ENCODE measurements around the gene NCBP3.

Gene NCBP3

DNA sequence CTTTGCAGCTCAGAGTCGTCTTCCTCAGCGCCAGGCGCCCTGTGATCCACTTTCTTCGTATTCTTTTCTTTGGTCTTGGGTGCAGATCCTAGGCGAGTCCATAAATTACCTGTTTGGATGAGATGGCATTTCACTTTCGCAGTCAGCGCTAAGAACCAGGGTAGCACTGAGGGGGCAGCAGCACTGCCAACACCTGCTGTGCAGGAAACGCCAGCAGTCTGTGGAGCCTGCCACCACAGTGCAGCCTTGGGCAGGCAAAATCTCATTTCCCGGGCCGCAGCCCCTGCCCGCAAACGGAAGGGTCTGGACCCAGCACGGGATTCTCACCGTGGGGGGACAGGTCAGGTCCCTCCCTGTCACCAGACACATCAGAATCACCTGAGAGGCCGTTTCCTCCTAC is 32.9 kb downstream of the NCBP3 start:
- Histone ChIP-seq H3K4me3 (ENCODE audit: low read depth, low read length) (no peak overlapping the region), H3K27ac (ENCODE audit: extremely low read depth, low read depth, low read length) (no peak overlapping the region), H3K9me3 (ENCODE audit: control insufficient read depth, insufficient read depth, low read depth, low read length) (no peaks in the 10 kb centered on the region), H3K36me3 (ENCODE audit: control insufficient read depth in 2 of 2, insufficient read depth in 1 of 2, low read length in 2 of 2) (peaks cover 65 to 93% of the 10 kb centered on the region in 2 experiments), H3K4me1 (ENCODE audit: control insufficient read depth, insufficient read depth, low read length) (no peaks in the 10 kb centered on the region)
- ChIA-PET POLR2A (interaction anchor here (0.6 kb wide), 1 partner anchor 74 kb away, joined by 5 read pairs; no protein-coding TSS in a partner anchor), CTCF (interaction anchor here (1.2 to 4.0 kb wide), 2 partner anchors 33 to 76 kb away, joined by 3 to 20 read pairs; partner anchors contain the start of gene NCBP3)
- no peak for TF ChIP-seq ZNF624 (tag by site-specific recombination; IDR thresholded peaks at IDR 0.05)
- no peak for TF ChIP-seq ZEB2 (tag by site-specific recombination; IDR thresholded peaks at IDR 0.05)
- TF ChIP-seq ZSCAN16 (tag by site-specific recombination; IDR thresholded peaks at IDR 0.05), result no peak
- TF ChIP-seq ZNF514 (tag by site-specific recombination; IDR thresholded peaks at IDR 0.05), result no peak

DNA sequence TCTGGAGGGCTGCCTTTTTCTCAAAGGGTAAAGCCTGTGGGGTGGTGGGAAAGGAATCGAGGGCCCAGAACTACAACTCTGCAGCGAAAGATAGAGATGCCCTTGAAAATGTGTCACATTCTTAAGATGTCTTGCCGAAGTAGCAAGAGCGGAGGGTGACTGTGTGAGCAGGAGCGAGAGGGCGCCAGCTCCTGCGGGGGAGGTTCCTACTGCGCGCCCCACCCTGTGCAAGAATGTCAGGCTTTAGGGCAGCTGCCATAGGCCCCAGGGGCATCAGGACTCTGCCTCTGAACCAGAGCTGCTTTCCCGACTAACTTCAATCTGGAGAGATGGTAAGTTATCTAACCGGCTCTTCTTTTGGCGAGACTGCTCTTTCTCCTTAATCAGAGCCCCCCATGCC is 33.3 kb downstream of the NCBP3 start:
- no peak overlapping the region for H3K27ac ChIP-seq (ENCODE audit: extremely low read depth, low read depth, low read length)
- CTCF ChIA-PET, result interaction anchor here (0.9 to 4.0 kb wide), 4 partner anchors 12 to 79 kb away, joined by 3 to 20 read pairs (median 4); partner anchors contain the start of gene NCBP3
- POLR2A ChIA-PET, result interaction anchor here (0.6 to 1.2 kb wide), 2 partner anchors 31 to 74 kb away, joined by 3 to 5 read pairs; no protein-coding TSS in a partner anchor
- no peak overlapping the region for H3K4me3 ChIP-seq (ENCODE audit: low read depth, low read length)
- TF ChIP-seq SP3 (tag by site-specific recombination; IDR thresholded peaks at IDR 0.05), result no peak
- no peak for TF ChIP-seq ZBTB20 (tag by site-specific recombination; IDR thresholded peaks at IDR 0.05)
- TF ChIP-seq, protein P1, sequence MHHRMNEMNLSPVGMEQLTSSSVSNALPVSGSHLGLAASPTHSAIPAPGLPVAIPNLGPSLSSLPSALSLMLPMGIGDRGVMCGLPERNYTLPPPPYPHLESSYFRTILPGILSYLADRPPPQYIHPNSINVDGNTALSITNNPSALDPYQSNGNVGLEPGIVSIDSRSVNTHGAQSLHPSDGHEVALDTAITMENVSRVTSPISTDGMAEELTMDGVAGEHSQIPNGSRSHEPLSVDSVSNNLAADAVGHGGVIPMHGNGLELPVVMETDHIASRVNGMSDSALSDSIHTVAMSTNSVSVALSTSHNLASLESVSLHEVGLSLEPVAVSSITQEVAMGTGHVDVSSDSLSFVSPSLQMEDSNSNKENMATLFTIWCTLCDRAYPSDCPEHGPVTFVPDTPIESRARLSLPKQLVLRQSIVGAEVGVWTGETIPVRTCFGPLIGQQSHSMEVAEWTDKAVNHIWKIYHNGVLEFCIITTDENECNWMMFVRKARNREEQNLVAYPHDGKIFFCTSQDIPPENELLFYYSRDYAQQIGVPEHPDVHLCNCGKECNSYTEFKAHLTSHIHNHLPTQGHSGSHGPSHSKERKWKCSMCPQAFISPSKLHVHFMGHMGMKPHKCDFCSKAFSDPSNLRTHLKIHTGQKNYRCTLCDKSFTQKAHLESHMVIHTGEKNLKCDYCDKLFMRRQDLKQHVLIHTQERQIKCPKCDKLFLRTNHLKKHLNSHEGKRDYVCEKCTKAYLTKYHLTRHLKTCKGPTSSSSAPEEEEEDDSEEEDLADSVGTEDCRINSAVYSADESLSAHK (tag by site-specific recombination; IDR thresholded peaks at IDR 0.05), result no peak
- H3K9me3 ChIP-seq (ENCODE audit: control insufficient read depth, insufficient read depth, low read depth, low read length), result no peaks in the 10 kb centered on the region
- peaks cover 63 to 93% of the 10 kb centered on the region in 2 experiments for H3K36me3 ChIP-seq (ENCODE audit: control insufficient read depth in 2 of 2, insufficient read depth in 1 of 2, low read length in 2 of 2)
- no peaks in the 10 kb centered on the region for H3K4me1 ChIP-seq (ENCODE audit: control insufficient read depth, insufficient read depth, low read length)

DNA sequence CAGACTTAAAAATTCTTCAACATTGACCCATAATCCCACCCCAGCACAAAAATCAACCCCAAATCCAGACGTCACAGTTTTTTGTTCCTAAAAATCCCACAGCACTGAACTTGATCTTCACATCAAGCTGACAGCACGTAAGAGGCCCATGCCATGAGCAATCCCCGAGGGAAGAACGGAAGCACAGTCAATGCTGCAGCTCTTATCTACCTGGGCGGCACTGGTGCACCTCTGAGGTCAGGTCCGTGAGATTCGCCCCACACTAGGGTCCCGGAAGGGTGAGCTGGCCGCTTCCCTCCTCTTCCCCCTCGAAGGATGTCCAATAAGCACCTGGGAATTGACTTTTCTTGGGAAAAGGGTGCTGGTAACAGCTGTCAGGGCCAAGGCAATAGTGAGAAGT is 33.8 kb downstream of the NCBP3 start:
- Histone ChIP-seq H3K36me3 (ENCODE audit: control insufficient read depth in 2 of 2, insufficient read depth in 1 of 2, low read length in 2 of 2) (peaks cover 62 to 96% of the 10 kb centered on the region in 2 experiments), H3K27ac (ENCODE audit: extremely low read depth, low read depth, low read length) (no peak overlapping the region), H3K4me1 (ENCODE audit: control insufficient read depth, insufficient read depth, low read length) (no peaks in the 10 kb centered on the region), H3K9me3 (ENCODE audit: control insufficient read depth, insufficient read depth, low read depth, low read length) (no peaks in the 10 kb centered on the region), H3K4me3 (ENCODE audit: low read depth, low read length) (no peak overlapping the region)
- ChIA-PET POLR2A (interaction anchor here (1.2 kb wide), 1 partner anchor 32 kb away, joined by 3 read pairs; no protein-coding TSS in a partner anchor), CTCF (interaction anchor here (0.6 to 4.0 kb wide), 7 partner anchors 13 to 78 kb away, joined by 3 to 20 read pairs (median 4); partner anchors contain the start of gene NCBP3)
- TF ChIP-seq ZNF423 (tag by site-specific recombination; IDR thresholded peaks at IDR 0.05), result no peak

DNA sequence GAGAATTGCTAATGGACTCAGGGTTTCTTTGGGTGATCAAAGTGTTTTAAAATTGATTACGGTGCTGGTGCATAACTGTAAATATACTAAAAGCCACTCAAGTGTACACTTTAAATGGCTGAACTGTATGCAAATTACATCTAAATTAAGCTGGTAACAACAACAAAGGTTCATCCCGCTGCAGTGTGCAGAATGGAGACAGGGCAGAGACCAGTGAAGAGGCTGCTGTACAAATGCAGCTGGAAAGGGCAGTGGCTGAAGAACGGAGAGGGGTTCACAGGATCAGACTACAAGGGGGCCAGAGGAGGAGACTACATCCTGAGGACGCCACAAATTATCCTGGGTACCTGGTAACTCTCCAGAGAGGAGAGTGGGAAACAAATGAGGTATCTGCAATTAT is 36.0 kb downstream of the NCBP3 start:
- Histone ChIP-seq H3K4me1 (ENCODE audit: control insufficient read depth, insufficient read depth, low read length) (no peaks in the 10 kb centered on the region), H3K4me3 (ENCODE audit: low read depth, low read length) (no peak overlapping the region), H3K36me3 (ENCODE audit: control insufficient read depth in 2 of 2, insufficient read depth in 1 of 2, low read length in 2 of 2) (peaks cover 54 to 89% of the 10 kb centered on the region in 2 experiments), H3K27ac (ENCODE audit: extremely low read depth, low read depth, low read length) (no peak overlapping the region), H3K9me3 (ENCODE audit: control insufficient read depth, insufficient read depth, low read depth, low read length) (no peaks in the 10 kb centered on the region)
- POLR2A ChIA-PET, result interaction anchor here (0.5 kb wide), 1 partner anchor 13 kb away, joined by 3 read pairs; no protein-coding TSS in a partner anchor
- CTCF ChIA-PET, result interaction anchor here (0.6 to 4.0 kb wide), 5 partner anchors 12 to 1318 kb away, joined by 3 to 20 read pairs (median 4); no protein-coding TSS in a partner anchor
- TF ChIP-seq ZNF585B (tag by site-specific recombination; IDR thresholded peaks at IDR 0.05) (no peak), ZSCAN16 (tag by site-specific recombination; IDR thresholded peaks at IDR 0.05) (no peak)

DNA sequence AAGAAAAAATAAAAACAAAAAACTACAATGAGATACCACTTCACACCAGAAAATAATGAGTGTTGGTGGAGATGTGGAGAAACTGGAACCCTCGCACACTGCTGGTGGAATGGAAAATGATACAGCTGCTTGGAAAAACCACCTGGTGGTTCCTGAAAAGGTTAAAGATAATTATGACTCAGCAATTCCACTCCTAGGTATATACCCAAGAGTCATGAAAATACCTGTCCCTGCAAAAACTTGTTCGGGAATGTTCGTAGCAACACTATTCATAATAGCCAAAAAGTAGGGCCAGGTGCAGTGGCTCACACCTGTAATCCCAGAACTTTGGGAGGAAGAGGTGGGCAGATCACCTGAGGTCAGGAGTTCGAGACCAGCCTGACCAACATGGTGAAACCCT is 36.9 kb downstream of the NCBP3 start:
- Histone ChIP-seq H3K4me1 (ENCODE audit: control insufficient read depth, insufficient read depth, low read length) (no peaks in the 10 kb centered on the region), H3K9me3 (ENCODE audit: control insufficient read depth, insufficient read depth, low read depth, low read length) (no peaks in the 10 kb centered on the region), H3K27ac (ENCODE audit: extremely low read depth, low read depth, low read length) (no peak overlapping the region), H3K36me3 (ENCODE audit: control insufficient read depth in 2 of 2, insufficient read depth in 1 of 2, low read length in 2 of 2) (peaks cover 47 to 80% of the 10 kb centered on the region in 2 experiments), H3K4me3 (ENCODE audit: low read depth, low read length) (no peak overlapping the region)
- ChIA-PET CTCF (interaction anchor here (0.6 to 4.0 kb wide), 5 partner anchors 12 to 1317 kb away, joined by 3 to 22 read pairs (median 17); no protein-coding TSS in a partner anchor), POLR2A (no interaction called here)
- no peak for TF ChIP-seq SP3 (tag by site-specific recombination; IDR thresholded peaks at IDR 0.05)
- TF ChIP-seq, protein P2, sequence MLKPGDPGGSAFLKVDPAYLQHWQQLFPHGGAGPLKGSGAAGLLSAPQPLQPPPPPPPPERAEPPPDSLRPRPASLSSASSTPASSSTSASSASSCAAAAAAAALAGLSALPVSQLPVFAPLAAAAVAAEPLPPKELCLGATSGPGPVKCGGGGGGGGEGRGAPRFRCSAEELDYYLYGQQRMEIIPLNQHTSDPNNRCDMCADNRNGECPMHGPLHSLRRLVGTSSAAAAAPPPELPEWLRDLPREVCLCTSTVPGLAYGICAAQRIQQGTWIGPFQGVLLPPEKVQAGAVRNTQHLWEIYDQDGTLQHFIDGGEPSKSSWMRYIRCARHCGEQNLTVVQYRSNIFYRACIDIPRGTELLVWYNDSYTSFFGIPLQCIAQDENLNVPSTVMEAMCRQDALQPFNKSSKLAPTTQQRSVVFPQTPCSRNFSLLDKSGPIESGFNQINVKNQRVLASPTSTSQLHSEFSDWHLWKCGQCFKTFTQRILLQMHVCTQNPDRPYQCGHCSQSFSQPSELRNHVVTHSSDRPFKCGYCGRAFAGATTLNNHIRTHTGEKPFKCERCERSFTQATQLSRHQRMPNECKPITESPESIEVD (tag by site-specific recombination; IDR thresholded peaks at IDR 0.05), result no peak
- TF ChIP-seq ZNF140 (tag by site-specific recombination; IDR thresholded peaks at IDR 0.05), result no peak
- no peak for TF ChIP-seq KLF9 (tag by site-specific recombination; IDR thresholded peaks at IDR 0.05; ENCODE audit: low read depth)
- TF ChIP-seq ZBTB7A (tag by site-specific recombination; IDR thresholded peaks at IDR 0.05; ENCODE audit: low read depth), result no peak
- TF ChIP-seq, protein P3, sequence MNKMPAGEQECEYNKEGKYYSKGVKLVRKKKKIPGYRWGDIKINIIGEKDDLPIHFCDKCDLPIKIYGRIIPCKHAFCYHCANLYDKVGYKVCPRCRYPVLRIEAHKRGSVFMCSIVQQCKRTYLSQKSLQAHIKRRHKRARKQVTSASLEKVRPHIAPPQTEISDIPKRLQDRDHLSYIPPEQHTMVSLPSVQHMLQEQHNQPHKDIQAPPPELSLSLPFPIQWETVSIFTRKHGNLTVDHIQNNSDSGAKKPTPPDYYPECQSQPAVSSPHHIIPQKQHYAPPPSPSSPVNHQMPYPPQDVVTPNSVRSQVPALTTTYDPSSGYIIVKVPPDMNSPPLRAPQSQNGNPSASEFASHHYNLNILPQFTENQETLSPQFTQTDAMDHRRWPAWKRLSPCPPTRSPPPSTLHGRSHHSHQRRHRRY (tag by site-specific recombination; IDR thresholded peaks at IDR 0.05), result no peak
- TF ChIP-seq, protein P4, sequence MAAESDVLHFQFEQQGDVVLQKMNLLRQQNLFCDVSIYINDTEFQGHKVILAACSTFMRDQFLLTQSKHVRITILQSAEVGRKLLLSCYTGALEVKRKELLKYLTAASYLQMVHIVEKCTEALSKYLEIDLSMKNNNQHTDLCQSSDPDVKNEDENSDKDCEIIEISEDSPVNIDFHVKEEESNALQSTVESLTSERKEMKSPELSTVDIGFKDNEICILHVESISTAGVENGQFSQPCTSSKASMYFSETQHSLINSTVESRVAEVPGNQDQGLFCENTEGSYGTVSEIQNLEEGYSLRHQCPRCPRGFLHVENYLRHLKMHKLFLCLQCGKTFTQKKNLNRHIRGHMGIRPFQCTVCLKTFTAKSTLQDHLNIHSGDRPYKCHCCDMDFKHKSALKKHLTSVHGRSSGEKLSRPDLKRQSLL (tag by site-specific recombination; IDR thresholded peaks at IDR 0.05), result no peak

Data from HEK293 (cell line).